Inferior parietal cortex (tissue), 1 donor: ENCODE measurements around the gene NEMP2.
"Not testable (repeated sequence)": the region's sequence is repeated elsewhere in the genome, so short reads cannot be mapped to it uniquely, and the experiment has no call there.

Experiments used
- DNase-seq: peaks from one replicate; pipeline ENCODE4 v3.0.0-alpha.2; 2016; ENCODE audit errors: extremely low spot score

Gene NEMP2

GRCh38 chr2:190490502-190490901, 44.0 kb downstream of the NEMP2 start:
- no peak for DNase-seq

DNA sequence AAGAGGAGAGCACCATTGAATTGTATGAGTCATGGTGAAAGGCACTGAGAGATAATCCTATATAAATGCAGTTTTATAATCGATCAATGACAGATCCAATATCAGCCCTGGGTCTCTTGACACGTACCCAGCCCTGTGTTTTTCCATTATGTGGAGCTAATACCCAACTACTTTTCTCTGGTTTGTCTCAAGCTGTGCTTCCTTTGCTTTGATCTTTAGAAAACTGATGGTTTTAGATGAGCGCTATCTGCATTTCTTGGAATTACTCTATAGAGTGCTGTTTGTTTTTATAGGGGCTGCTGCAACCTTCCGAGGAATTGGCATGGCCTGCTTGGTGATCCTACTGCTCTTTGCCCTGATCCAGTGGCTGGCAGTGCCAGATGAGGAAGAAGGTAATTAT, 45.0 kb downstream of the NEMP2 start:
- DNase-seq = no peak

DNA sequence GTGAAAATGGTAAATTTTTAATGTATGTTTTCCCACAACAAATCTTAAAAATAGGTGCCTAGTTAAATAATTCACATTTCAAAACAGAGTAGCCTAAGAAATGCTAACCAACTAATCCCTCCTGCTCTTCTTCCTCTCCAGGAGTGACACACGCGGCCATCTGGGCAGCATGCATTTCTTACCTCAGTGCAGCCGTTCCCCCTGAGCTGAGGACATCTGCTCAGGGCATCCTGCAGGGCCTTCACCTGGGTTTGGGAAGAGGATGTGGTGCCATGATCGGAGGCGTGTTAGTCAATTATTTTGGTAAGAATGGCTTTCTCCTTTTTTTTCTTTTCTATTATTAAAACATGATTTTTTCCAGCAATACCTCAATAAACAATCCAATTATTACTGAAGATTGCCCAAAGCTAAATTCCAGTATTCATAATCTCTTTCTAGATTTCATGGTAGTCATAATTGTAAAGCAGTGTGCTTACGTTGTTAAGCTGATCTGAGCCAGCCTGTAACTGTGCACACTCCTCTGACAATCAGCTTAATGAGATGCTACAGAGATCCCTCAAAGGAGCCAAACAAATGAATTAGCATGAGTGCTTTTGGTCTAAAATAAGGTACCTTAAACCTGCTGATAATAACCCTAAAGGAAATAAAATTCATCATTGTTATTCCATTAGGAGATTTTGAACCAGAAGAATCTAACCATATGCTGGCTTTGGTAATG, 45.8 kb downstream of the NEMP2 start:
- DNase-seq = no peak

GRCh38 chr2:190486037-190486623, 48.4 kb downstream of the NEMP2 start:
- DNase-seq = no peak

GRCh38 chr2:190482451-190482850, 52.1 kb downstream of the NEMP2 start:
- DNase-seq = no peak

GRCh38 chr2:190481339-190481738, 53.2 kb downstream of the NEMP2 start:
- no peak for DNase-seq

DNA sequence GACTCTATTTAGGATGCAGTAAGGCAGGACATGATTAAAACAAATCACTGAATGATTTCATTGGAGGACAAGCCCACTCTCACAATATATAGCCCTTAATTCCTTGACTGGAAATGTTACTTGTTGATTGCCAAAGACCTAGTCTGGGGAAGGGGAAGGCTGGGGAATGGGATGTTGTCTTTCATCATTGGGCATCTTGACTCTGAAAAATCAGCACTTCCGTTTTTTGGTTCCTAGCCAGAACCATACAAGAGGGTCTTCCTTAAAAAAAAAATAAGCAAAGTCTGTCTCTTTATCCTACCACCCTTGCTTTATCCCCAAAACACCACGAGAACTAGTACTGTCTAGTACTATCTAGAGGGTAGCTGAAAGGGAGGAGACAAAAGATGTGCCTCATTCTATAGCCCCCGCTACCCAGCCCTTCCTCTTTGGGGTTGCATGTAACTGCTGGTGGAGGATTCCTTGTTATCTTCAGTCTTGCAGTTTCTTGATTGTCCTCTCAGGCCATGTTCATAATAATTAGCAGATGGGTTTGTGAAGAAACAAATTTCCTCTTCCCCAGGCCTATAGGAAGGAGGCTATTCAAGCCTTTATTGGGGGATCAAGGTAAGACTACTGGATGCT, 55.8 kb downstream of the NEMP2 start:
- no peak for DNase-seq

- DNase-seq = peak; percentile 76
Observed at GRCh38 chr2:190477661-190478454, 56.7 kb downstream of the NEMP2 start.

GRCh38 chr2:190470256-190470826, 64.2 kb downstream of the NEMP2 start:
- DNase-seq = no peak

DNA sequence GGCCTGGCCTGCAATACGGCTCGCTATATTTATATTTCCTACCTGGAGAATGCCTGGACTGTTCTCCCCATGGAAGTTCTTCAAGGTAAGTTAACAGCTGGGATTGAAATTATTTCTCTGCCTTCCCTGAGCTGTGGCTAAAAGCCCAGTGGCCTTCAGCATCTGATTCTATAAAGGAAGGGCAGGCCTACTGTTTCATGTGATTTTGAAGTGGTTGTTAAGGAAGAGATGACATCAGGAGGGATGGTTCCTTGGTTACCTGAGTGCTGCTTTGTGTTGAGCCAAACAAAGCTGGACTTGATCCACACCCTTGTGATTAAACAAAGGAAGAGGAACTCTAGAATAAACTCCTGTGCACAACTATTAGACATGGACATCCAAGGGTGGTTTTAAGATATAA, 64.8 kb downstream of the NEMP2 start:
- no peak for DNase-seq

- peak; percentile 91 for DNase-seq
Observed at GRCh38 chr2:190468814-190469569, 65.5 kb downstream of the NEMP2 start.

DNA sequence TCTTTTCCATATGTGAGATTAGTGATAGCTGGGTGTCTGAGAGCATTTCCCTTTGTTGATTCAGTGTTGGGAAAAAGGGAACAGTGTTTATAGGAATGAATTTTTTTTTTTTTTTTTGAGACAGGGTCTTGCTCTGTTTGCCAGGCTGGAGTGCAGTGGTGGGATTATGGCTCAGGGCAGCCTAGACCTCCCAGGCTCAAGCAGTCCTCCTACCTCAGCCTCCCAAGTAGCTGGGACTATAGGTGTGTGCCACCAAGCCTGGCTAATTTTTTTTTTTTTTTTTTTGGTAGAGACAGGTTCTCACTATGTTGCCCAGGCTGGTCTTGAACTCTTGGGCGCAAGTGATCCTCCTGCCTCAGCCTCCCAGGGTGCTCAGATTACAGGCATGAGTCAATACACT, 66.2 kb downstream of the NEMP2 start:
- DNase-seq = not testable (repeated sequence)

DNA sequence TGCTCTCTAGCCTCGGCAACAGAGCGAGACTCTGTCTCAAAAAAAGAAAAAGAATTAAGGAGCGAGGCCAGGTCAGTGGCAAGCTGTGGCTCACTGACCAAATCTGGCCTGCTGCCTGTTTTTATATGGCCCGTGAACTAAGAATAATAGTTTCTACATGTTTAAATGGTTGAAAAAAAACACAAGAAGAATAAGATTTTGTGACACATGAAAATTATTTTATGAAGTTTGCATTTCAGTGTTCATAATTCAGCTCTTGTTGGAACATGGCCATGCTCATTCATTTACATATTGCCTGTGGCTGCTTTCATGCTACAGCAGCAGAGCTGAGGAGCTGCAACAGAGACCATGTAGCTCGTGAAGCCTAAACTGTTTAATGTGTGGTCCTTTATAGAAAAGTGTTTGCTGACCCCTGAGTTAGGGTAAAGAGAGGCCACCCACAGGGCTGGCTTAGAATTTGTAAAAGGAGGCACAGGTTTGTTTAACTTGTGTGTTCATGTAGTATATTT, 66.9 kb downstream of the NEMP2 start:
- DNase-seq = no peak

GRCh38 chr2:190466819-190467446, 67.6 kb downstream of the NEMP2 start:
- DNase-seq = no peak

DNA sequence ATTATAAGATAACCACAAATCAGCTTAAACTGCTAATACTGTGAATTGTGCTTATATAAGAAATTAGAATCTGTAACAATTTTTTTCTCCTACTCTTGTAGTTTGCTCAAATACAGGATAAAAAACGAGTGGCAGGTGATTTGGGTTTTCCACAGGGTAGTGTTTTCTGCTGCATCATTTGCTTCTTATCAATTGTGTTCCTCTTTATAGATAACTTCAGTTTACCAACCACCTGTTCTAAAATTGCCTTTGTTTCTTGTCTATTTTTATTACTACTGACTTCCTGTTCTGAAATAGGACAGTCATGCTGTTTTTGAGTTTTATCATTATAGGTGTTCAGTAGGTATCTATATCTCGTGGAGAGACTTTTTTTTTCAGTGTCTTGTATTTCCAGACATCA, 69.5 kb downstream of the NEMP2 start:
- no peak for DNase-seq

GRCh38 chr2:190462611-190463010, 71.9 kb downstream of the NEMP2 start:
- DNase-seq = no peak

- DNase-seq = no peak
Observed at GRCh38 chr2:190462181-190462580, 72.3 kb downstream of the NEMP2 start.

- DNase-seq = no peak
Observed at GRCh38 chr2:190460487-190460886, 74.0 kb downstream of the NEMP2 start.

GRCh38 chr2:190459881-190460280, 74.6 kb downstream of the NEMP2 start:
- DNase-seq = no peak

DNA sequence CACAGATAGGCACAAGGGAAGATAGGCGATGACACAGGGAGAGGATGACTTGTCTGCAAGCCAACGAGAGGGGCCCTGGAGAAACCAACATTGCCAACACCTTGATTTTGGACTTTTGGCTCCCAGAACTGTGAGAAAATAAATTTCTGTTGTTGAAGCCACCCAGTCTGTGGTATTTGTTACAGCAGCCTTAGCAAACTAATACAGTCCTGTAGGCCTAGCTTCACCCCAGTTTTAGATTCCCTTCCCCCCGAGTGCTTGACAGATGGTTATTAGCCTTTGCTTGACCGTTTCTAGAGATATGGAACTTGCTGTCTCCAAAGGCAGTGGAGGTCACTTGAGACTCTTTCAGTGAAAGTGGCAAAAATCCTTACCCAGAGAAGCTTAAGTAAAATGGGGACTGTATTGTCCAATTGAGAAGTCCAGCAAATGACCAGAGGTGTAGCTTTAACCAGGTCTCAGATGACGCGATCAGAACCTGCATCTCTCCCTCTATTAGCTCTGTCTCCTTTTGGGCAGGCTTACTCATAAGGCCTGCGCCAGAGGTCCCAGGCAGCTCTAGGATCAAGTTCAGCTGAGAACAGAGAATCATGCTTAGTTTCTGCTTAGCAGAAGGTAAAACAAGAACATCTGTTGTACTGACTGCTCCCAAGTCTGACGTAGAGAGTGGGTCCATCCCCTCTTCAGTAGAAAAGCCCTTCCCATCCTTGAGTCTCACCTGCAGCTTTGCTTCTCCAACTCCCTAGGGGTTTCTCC, 76.0 kb downstream of the NEMP2 start:
- no peak for DNase-seq
